ENCODE measurements around the gene ZNF638.

- TF ChIP-seq ZNF70 (CRISPR knock-in tag; IDR thresholded peaks at IDR 0.05) = no peak
- no peak for TF ChIP-seq TCF4 (CRISPR knock-in tag; IDR thresholded peaks at IDR 0.05; ENCODE audit: borderline replicate concordance)
- no peak for TF ChIP-seq ZC3H10 (CRISPR knock-in tag; IDR thresholded peaks at IDR 0.05)
- no peak for TF ChIP-seq TSHZ2 (CRISPR knock-in tag; IDR thresholded peaks at IDR 0.05)
- no peak for TF ChIP-seq POU6F1 (CRISPR knock-in tag; IDR thresholded peaks at IDR 0.05; ENCODE audit: borderline replicate concordance, low read depth)
Measured at GRCh38 chr2:71452565-71452964, 121.0 kb downstream of the ZNF638 start.
